GM19438 (cell line): ENCODE measurements around the gene NPAS2.

Source experiments
- ATAC-seq: cut with Tn5 transposase; IDR thresholded peaks from one replicate; pipeline ENCODE4 v1.9.1; 2021; ENCODE audit warnings: low read depth; ENCODE audit not compliant: unreplicated experiment

Gene NPAS2

DNA sequence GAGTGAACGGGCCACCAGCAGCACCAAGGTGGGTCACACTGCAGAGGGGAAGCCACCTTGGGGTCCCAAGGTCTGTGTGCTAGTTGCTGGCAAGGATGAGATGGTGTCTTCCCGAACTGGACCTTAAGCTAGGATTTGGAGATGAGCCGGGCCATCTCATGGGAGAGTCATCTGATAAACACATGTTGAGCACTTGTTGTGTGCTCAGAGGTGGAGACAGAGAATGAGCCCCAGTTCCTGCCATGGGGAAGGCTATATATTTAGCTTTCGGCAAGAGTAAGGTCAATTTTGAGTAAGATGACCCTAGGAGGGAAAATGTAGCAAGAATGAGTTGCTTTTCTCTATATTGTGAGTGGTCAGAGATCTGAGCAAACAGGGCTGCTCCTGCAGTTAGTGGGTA lies 140.7 kb downstream of the NPAS2 start:
- no peak for ATAC-seq

- no peak for ATAC-seq
These were observed 142.6 kb downstream of the NPAS2 start for GRCh38 chr2:100962366-100963025.

DNA sequence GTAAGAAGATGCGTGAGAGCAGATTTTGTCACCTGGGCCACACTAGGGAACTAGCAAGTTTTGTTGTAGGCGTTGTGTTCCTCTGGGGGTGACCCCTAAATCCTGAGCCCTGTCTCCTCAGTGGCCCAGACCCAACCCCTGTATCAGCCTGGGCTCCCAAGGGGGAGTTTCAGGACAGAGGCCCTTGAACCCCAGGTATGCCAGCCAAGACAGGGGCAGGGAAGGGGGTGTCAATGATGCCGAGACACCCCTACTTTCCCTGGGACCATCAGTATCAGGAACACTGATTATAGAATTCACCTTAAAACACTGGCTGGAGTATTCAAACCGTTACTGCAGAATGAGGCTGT lies 143.1 kb downstream of the NPAS2 start:
- ATAC-seq, result no peak

- ATAC-seq, result no peak
These were observed 144.3 kb downstream of the NPAS2 start for GRCh38 chr2:100964222-100964621.

- no peak for ATAC-seq
These were observed 144.8 kb downstream of the NPAS2 start for GRCh38 chr2:100964681-100965169.

DNA sequence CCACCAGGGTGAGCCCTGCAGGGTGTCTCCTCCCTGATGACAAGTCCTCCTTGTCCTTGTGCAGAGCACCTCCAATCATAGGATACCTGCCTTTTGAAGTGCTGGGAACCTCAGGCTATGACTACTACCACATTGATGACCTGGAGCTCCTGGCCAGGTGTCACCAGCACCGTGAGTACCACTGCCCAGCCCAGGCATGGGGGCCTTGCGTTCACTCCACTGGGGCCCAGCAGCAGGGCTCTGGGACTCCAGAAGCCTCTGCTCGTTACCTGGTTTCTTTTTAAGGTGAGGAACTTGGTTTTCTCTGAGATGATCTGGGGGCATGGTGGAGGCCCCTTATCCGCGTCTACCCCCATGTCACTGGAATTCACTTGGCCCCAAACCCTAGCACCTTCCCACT lies 145.7 kb downstream of the NPAS2 start:
- no peak for ATAC-seq

GRCh38 chr2:100967716-100968115 lies 147.8 kb downstream of the NPAS2 start:
- ATAC-seq, result no peak

- no peak for ATAC-seq
These were observed 148.5 kb downstream of the NPAS2 start for GRCh38 chr2:100968146-100969145.

DNA sequence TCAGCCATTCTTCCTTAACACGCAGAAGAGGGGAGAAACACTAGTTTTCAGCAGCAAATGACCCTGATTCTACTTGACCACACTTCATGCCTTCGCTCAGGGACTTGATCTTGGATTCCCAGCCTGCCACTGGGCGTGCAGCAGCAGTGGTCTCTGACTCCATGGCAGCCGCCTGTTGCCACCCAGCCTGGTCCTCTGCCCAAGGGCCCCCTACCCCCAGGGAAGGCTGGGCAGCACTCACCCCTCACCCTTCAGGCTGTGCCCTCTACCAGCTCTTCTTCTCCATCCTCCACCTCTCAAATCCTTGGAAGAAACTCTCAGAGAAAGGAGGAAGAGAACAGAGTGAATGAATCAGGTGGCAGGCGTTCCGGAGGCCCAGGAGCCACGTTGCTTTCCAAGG lies 150.1 kb downstream of the NPAS2 start:
- no peak for ATAC-seq

GRCh38 chr2:100971221-100971620 lies 151.3 kb downstream of the NPAS2 start:
- ATAC-seq, result no peak

- no peak for ATAC-seq
These were observed 152.5 kb downstream of the NPAS2 start for GRCh38 chr2:100972452-100972851.

DNA sequence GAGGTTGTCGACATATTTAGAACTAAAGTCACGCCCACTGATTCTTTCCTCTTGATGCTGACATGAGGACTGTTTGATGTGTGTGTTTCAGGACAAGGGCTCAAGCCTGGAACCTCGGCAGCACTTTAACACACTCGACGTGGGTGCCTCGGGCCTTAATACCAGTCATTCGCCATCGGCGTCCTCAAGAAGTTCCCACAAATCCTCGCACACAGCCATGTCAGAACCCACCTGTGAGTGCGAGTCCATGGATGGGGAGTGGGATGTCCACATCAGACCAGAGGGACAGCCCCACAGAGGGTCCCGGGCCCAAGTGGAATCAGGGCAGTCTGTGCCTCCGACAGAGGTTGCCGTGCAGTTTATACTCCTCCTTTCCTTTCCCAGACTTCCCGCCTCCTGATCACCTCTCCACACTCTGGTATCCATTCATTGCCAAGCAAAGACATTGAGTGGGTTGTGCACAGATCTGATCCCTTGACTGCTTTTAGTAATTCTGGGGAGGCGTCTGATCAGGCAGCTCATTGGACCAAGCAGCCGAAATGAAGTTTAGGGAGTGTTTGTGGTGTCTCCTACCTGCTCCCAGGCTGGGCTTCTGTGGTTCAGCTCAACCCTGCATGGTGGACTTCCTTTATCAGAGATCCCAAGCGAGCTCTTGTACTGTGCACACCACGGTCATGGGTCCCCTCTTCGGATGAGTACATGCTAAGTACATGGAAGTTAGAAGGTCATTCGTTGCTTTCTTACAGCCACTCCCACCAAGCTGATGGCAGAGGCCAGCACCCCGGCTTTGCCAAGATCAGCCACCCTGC lies 155.0 kb downstream of the NPAS2 start:
- no peak for ATAC-seq

GRCh38 chr2:100975521-100975785 lies 155.5 kb downstream of the NPAS2 start:
- ATAC-seq, result no peak

DNA sequence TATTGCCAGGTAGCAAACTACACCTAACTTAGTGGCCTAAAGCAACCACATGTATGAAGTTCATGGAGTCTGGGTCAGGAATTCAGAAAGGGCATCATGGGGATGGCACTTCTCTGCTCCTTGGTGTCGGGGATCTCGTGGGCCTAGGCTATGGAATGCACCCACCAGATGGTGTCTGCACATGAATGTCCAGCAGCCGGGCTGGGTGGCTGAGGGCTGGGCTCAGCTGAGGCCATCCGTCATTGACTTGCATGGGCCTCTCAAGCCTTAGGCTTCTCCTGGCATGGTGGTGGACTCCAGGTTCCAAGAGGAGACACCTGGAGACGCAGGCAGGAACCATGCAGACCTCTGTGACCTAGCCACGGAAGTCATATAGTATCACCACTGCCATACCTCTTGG lies 156.1 kb downstream of the NPAS2 start:
- ATAC-seq, result no peak

- ATAC-seq, result peak; percentile 89
These were observed 156.9 kb downstream of the NPAS2 start for GRCh38 chr2:100976645-100977391.

DNA sequence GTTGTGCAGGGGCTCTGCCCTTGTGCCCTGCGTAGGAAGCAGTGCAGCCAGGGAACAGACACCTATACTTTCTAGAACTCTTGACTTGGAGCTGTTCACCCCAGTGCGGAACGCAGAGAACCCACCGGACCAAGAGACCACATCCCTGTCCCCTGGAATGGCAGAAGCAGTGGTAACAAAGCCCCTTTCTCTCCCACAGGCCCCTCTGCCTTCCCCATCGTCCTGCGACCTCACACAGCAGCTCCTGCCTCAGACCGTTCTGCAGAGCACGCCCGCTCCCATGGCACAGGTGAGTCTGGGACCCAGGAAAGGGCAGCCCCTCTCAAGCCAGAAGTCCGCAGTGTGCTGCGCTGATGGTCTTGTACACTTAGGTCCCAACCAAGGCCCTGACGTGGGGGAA lies 157.6 kb downstream of the NPAS2 start:
- no peak for ATAC-seq

DNA sequence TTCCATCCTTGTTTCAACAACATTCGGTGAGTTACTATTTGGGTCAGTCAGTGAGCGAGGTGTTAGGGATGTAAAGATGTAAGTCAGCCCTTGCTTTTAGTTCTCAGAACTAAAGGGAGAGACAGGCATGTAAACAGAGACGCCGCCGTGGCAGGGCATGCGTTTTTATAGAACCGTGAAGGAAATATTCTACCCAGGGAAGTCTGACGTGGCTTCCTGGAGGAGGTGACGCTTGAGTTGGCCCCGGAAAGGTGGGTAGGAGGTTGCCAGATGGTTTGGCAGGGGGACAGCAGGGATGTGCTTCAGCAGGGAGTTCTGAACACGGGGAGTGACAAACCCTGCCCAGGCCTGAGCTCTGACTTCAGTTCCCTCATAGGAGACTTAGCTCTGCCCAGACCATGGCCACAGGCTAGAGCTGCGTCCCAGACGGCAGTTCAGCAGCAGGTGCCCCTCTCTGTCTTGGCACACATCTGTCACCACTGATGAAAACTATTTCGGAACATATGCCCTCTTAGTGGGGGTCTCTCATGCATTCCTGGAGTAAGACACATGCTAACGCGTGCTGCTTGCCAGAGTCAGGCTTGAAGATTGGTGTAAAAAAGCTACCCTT lies 158.7 kb downstream of the NPAS2 start:
- ATAC-seq, result no peak

DNA sequence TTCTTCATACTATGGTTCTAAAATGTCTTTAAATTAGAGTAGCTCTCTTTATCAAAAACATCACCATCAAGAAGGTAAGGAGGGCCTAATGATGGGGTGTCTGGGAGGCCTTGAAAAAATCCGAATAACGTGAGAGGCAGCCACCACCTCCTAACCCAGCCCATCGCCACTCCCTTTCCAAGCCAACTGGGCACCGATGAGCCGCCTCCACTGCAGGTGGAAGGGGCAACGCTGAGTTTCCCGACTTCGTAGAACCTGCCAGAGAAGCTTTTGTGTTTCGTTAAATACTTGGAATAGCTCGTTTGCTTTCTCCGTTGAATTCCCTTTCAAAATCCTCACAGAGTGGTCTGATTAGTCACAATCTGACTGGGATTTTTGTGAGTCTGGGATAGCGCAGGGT lies 160.1 kb downstream of the NPAS2 start:
- ATAC-seq, result no peak

GRCh38 chr2:100981011-100981410 lies 161.1 kb downstream of the NPAS2 start:
- no peak for ATAC-seq

GRCh38 chr2:100982431-100982861 lies 162.5 kb downstream of the NPAS2 start:
- ATAC-seq, result no peak
